ENCODE data around the gene GALE. TPM values are rescaled to one million over a fixed set of nuclear protein-coding genes. Genes with fewer than 3 reads are reported as not detected.
"Not testable (repeated sequence)": the region's sequence is repeated elsewhere in the genome, so short reads cannot be mapped to it uniquely, and the experiment has no call there.

GALE gene
- total and polyA plus RNA-seq, 10 donors = 19.0 to 47.1 (median 34.5) TPM

- intact Hi-C loops (cut with DNase I; ENCODE audit: low total_unique reads) = no loop called here
- WGBS, 5 donors = 1 to 2% (median 1%) methylated on average over 33 to 47 of the region's 47 CpGs
- peak; percentile 98 for DNase-seq
- H3K4me1 ChIP-seq = peaks cover 16 to 57% (median 35%) of the 10 kb centered on the region in 6 donors
- H3K9me3 ChIP-seq = no peaks in the 10 kb centered on the region
- H3K27ac ChIP-seq = peak within 1 kb of the TSS; percentile 73 to 91 (median 86)
- no peak for TF ChIP-seq POLR2A (IDR thresholded peaks at IDR 0.05)
- peak; percentile 91 to 95 (median 93) for TF ChIP-seq POLR2AphosphoS5 (IDR thresholded peaks at IDR 0.05)
- TF ChIP-seq, protein P1, sequence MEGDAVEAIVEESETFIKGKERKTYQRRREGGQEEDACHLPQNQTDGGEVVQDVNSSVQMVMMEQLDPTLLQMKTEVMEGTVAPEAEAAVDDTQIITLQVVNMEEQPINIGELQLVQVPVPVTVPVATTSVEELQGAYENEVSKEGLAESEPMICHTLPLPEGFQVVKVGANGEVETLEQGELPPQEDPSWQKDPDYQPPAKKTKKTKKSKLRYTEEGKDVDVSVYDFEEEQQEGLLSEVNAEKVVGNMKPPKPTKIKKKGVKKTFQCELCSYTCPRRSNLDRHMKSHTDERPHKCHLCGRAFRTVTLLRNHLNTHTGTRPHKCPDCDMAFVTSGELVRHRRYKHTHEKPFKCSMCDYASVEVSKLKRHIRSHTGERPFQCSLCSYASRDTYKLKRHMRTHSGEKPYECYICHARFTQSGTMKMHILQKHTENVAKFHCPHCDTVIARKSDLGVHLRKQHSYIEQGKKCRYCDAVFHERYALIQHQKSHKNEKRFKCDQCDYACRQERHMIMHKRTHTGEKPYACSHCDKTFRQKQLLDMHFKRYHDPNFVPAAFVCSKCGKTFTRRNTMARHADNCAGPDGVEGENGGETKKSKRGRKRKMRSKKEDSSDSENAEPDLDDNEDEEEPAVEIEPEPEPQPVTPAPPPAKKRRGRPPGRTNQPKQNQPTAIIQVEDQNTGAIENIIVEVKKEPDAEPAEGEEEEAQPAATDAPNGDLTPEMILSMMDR (IDR thresholded peaks at IDR 0.05 in 8 of 11, conservative IDR thresholded peaks at IDR 0.05 in 3 of 11) = no peak
- no peaks in the 10 kb centered on the region for H3K27me3 ChIP-seq (replicated peaks in 1 of 7)
- peaks cover 0 to 68% (median 47%) of the 10 kb centered on the region in 6 donors for H3K36me3 ChIP-seq
- peak within 1 kb of the TSS; percentile 63 to 87 (median 77) for H3K4me3 ChIP-seq
Measured at GRCh38 chr1:23790696-23791515, 9.6 kb downstream of the GALE start, which contains the start of gene LYPLA2. TSS of gene LYPLA2 (plus strand) at chr1:23791145. CDS start at chr1:23792683, 1,538 bp downstream.

- H3K9me3 ChIP-seq = no peaks in the 10 kb centered on the region
- TF ChIP-seq POLR2AphosphoS5 (IDR thresholded peaks at IDR 0.05) = peak in 1 of 3 donors; percentile 13
- TF ChIP-seq POLR2A (IDR thresholded peaks at IDR 0.05) = no peak
- TF ChIP-seq, protein P1 (IDR thresholded peaks at IDR 0.05 in 8 of 11, conservative IDR thresholded peaks at IDR 0.05 in 3 of 11) = no peak
- peaks cover 0 to 68% (median 42%) of the 10 kb centered on the region in 6 donors for H3K36me3 ChIP-seq
- no peak overlapping the region for H3K4me3 ChIP-seq
- peak overlapping the region in 6 of 8 donors; percentile 6 to 91 (median 86) for H3K27ac ChIP-seq
- peak; percentile 34 for DNase-seq
- intact Hi-C loops (cut with DNase I; ENCODE audit: low total_unique reads) = no loop called here
- peaks cover 16 to 43% (median 31%) of the 10 kb centered on the region in 6 donors for H3K4me1 ChIP-seq
- H3K27me3 ChIP-seq (replicated peaks in 1 of 7) = no peaks in the 10 kb centered on the region
- WGBS, 5 donors = 83 to 96% (median 92%) methylated on average over 3 of the region's 3 CpGs
Measured at GRCh38 chr1:23788695-23789094, 11.9 kb downstream of the GALE start.

DNA sequence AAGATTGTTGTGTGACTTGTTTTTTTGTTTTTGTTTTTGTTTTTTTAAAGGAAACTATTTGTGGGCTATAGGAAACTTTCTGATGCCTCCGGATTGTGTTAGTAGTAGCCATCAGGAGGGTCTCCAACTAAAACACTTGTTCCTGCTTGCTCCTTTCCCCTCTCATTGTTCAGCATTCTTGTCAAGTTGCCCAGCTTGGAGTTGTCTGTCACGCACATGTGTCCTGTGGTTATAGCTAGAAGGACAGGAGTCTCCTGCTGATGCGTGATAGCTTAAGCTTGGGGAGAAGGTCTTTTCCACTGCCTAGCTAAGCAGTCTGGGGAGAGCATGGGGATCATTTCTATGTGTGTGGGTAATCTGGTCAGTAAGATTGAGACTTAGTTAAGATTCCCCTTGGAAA lies 12.9 kb downstream of the GALE start:
- H3K4me1 ChIP-seq = peaks cover 16 to 36% (median 24%) of the 10 kb centered on the region in 6 donors
- H3K4me3 ChIP-seq = no peak overlapping the region
- WGBS, 5 donors = 90 to 95% (median 93%) methylated on average over 3 of the region's 3 CpGs
- H3K27ac ChIP-seq = no peak overlapping the region
- no peaks in the 10 kb centered on the region for H3K9me3 ChIP-seq
- H3K27me3 ChIP-seq (replicated peaks in 1 of 7) = no peaks in the 10 kb centered on the region
- H3K36me3 ChIP-seq = peaks cover 0 to 68% (median 35%) of the 10 kb centered on the region in 6 donors
- intact Hi-C loops (cut with DNase I; ENCODE audit: low total_unique reads) = no loop called here
- TF ChIP-seq POLR2AphosphoS5 (IDR thresholded peaks at IDR 0.05) = no peak
- TF ChIP-seq POLR2A (IDR thresholded peaks at IDR 0.05) = no peak
- TF ChIP-seq, protein P1 (IDR thresholded peaks at IDR 0.05 in 8 of 11, conservative IDR thresholded peaks at IDR 0.05 in 3 of 11) = no peak
- no peak for DNase-seq

DNA sequence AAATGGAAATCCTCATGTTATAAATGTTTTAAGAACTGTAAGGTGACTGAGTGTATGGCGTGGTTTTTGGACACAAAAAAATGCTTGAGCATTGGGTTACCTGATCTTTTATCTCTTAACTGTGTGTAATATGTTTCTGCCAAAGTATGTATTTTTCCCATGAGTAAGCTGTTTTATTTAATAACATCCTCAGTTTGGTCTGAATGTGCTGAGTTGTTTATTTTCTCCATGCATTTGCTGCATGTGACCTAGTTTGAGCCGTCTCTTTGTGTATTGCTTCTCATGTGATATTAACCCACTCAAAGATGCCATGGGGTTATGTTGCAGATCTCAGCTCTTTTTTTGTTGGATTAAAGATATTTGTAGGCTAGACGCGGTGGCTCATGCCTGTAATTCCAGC lies 15.7 kb downstream of the GALE start:
- H3K4me3 ChIP-seq = no peak overlapping the region
- TF ChIP-seq POLR2A (IDR thresholded peaks at IDR 0.05) (no peak), POLR2AphosphoS5 (IDR thresholded peaks at IDR 0.05) (no peak)
- TF ChIP-seq, protein P1 (IDR thresholded peaks at IDR 0.05 in 8 of 11, conservative IDR thresholded peaks at IDR 0.05 in 3 of 11) = no peak
- intact Hi-C loops (cut with DNase I; ENCODE audit: low total_unique reads) = no loop called here
- 84 to 91% (median 87%) methylated on average over 4 of the region's 4 CpGs for WGBS, 5 donors
- no peaks in the 10 kb centered on the region for H3K9me3 ChIP-seq
- H3K27ac ChIP-seq = peak overlapping the region in 2 of 8 donors; percentile 0 to 13
- H3K27me3 ChIP-seq (replicated peaks in 1 of 7) = no peaks in the 10 kb centered on the region
- no peak for DNase-seq
- peaks cover 0 to 93% (median 40%) of the 10 kb centered on the region in 6 donors for H3K36me3 ChIP-seq
- H3K4me1 ChIP-seq = peaks cover 4 to 39% (median 15%) of the 10 kb centered on the region in 6 donors

DNA sequence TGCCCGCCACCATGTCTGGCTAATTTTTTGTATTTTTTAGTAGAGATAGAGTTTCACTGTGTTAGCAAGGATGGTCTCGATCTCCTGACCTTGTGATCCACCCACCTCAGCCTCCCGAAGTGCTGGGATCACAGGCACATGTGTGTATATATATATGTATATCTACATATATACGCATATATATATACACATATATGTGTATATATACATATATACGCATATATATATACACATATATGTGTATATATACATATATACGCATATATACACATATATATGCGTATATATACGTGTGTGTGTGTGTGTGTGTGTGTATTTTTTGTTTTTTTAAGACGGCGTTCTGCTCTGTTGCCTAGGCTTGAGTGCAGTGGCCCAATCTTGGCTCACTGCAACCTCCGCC lies 17.4 kb downstream of the GALE start:
- WGBS, 5 donors = 93 to 96% (median 95%) methylated on average over 11 of the region's 11 CpGs
- H3K4me3 ChIP-seq; H3K27me3 ChIP-seq (replicated peaks in 1 of 7); intact Hi-C loops (cut with DNase I; ENCODE audit: low total_unique reads); H3K27ac ChIP-seq; H3K9me3 ChIP-seq; DNase-seq: not testable (repeated sequence)
- H3K36me3 ChIP-seq = peaks cover 0 to 83% (median 40%) of the 10 kb centered on the region in 6 donors
- peaks cover 13 to 49% (median 27%) of the 10 kb centered on the region in 6 donors for H3K4me1 ChIP-seq
